Vagina (tissue), 2 donors: Measurements from ENCODE around the gene PI4KA.

Source experiments
- POLR2AphosphoS5 ChIP-seq, 2 donors: sonication (generic); formaldehyde crosslinking; IDR thresholded peaks; one replicate each; pipeline ENCODE4 v1.9.0; 2017; ENCODE audit warnings: antibody characterized with exemption in 2 of 2, mild to moderate bottlenecking in 2 of 2, low read depth in 1 of 2; ENCODE audit not compliant: insufficient read depth in 1 of 2
- TF ChIP-seq, protein P1 (sequence below), 3 experiments: fragments of 450-650 bp in 2 of 3; fragments of 200-600 bp in 1 of 3; sonication (generic) in 1 of 3; IDR thresholded peaks; one replicate each; pipeline ENCODE4 v1.5.1; 2017 to 2019; ENCODE audit warnings: antibody characterized with exemption in 3 of 3, mild to moderate bottlenecking in 2 of 3, moderate library complexity in 2 of 3

DNA sequence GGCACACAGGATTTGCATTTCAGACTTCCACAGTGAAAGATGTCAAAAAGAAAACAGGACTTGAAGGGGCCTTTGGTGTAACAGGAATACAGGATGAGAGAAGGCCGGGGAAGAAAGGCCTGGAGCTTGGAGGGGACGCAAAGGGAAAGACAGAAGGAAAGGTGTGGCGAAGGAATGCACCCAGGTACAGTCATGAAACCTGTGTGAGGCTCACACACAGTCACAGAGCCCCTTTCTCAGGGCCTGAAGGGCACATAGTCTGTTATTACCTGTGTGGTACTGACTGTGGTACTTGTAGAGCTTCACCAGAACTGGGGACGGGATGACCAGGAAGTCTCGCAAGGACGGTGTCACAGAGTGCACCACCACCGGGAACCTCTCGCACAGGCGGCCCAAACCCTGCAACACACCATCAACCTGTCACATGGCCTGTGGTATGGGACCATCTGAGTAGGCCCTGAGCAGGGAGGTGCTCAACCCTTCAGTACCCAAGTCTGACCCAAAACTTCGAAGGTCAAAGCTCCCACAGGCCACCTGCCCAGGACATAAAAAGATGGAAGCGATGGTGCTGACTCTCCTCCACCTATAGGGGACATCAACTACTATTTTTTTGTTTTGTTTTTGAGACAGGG is 55.6 kb downstream of the PI4KA start:
- TF ChIP-seq, protein P1, sequence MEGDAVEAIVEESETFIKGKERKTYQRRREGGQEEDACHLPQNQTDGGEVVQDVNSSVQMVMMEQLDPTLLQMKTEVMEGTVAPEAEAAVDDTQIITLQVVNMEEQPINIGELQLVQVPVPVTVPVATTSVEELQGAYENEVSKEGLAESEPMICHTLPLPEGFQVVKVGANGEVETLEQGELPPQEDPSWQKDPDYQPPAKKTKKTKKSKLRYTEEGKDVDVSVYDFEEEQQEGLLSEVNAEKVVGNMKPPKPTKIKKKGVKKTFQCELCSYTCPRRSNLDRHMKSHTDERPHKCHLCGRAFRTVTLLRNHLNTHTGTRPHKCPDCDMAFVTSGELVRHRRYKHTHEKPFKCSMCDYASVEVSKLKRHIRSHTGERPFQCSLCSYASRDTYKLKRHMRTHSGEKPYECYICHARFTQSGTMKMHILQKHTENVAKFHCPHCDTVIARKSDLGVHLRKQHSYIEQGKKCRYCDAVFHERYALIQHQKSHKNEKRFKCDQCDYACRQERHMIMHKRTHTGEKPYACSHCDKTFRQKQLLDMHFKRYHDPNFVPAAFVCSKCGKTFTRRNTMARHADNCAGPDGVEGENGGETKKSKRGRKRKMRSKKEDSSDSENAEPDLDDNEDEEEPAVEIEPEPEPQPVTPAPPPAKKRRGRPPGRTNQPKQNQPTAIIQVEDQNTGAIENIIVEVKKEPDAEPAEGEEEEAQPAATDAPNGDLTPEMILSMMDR (IDR thresholded peaks at IDR 0.05), result no peak
- TF ChIP-seq POLR2AphosphoS5 (IDR thresholded peaks at IDR 0.05; ENCODE audit: insufficient read depth in 1 of 2, low read depth in 1 of 2), result no peak
